Stimulated activated naive CD4-positive, alpha-beta T cell (primary cell): ENCODE measurements around the gene S100A11.

Experiments used
- DNase-seq, 6 experiments: peaks; one replicate each; lab custom pipeline; 2025; lab: John Stamatoyannopoulos, UW

S100A11 gene

DNA sequence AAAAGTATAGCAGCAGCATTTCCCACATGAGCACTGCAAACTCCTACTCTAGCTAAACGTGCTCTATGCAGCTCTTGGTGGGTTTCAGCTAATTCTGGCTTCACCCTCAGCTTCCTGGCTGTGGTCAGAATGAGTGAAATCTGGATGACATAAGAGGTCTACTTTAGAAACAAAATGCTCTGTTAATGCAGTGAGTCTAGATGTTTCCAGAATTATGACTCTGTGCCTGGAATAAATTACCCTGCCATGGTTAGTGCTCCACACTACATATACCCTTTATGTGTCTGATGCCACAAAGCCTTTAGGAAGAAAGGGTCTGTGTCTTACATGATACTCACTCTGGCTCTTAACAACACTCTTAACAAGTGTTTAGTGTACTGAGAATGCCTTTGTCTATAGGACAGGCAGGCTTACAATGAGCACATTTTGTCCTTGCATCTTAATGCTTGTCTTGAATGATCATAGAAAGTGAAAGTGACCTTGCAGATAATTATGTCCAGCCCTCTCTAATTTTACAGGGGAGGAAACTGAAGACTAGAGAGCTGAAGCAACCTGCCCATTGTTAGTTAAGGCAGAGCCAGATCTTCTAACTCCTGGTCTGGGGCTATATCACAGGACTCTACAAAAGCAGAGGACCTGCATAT lies 52.4 kb downstream of the S100A11 start:
- no peak for DNase-seq
